Natural killer cell (primary cell): ENCODE measurements around the gene OAS1. TPM values are rescaled to one million over a fixed set of nuclear protein-coding genes. Genes with fewer than 3 reads are reported as not detected.

Experiments
- ATAC-seq, 3 donors: fragments of 150-1000 bp in 2 of 3; fragments of 200-7000 bp in 1 of 3; cut with Tn5 transposase; 1 replicate in 1 of 3; 2 replicates in 2 of 3; pipeline ENCODE4 v1.10.0; 2021; ENCODE audit warnings: mild to moderate bottlenecking in 2 of 3, moderate library complexity in 2 of 3
- DNase-seq, 2 donors: peaks; one replicate each; pipeline versions ENCODE4 v3.0.0 to v3.0.0-alpha.2; 2013 to 2021; ENCODE audit warnings: mixed read lengths in 1 of 2
- H3K27ac ChIP-seq: one replicate; pipeline ENCODE4 v1.5.1; 2013; ENCODE audit warnings: mild to moderate bottlenecking, low read length
- H3K27me3 ChIP-seq: one replicate; pipeline ENCODE4 v1.6.1; 2013; ENCODE audit warnings: low read length; ENCODE audit not compliant: control insufficient read depth, insufficient read depth
- H3K36me3 ChIP-seq: one replicate; pipeline ENCODE4 v1.6.1; 2013; ENCODE audit warnings: low read length; ENCODE audit not compliant: control insufficient read depth, insufficient read depth
- H3K4me1 ChIP-seq: one replicate; pipeline ENCODE4 v1.6.1; 2013; ENCODE audit warnings: low read length; ENCODE audit not compliant: control insufficient read depth, insufficient read depth
- H3K4me3 ChIP-seq: one replicate; pipeline ENCODE4 v1.5.1; 2013; ENCODE audit warnings: low read length
- H3K9me3 ChIP-seq: one replicate; pipeline ENCODE4 v1.6.1; 2013; ENCODE audit warnings: low read length; ENCODE audit not compliant: control insufficient read depth, insufficient read depth
- H3K27ac Mint-ChIP-seq, 2 donors: one replicate each; pipeline ENCODE4 v1.8.0; 2022; ENCODE audit warnings: mild to moderate bottlenecking in 2 of 2, mixed read lengths in 2 of 2, moderate library complexity in 1 of 2
- H3K27me3 Mint-ChIP-seq, 2 donors: one replicate each; pipeline ENCODE4 v1.8.0; 2022; ENCODE audit warnings: low read depth in 2 of 2, mixed read lengths in 2 of 2
- H3K36me3 Mint-ChIP-seq: one replicate; pipeline ENCODE4 v1.8.0; 2022; ENCODE audit warnings: mixed read lengths
- H3K4me1 Mint-ChIP-seq, 2 donors: one replicate each; pipeline ENCODE4 v1.8.0; 2022; ENCODE audit warnings: mixed read lengths in 2 of 2
- H3K4me3 Mint-ChIP-seq: one replicate; pipeline ENCODE4 v1.8.0; 2022; ENCODE audit warnings: mild to moderate bottlenecking, moderate library complexity, mixed read lengths
- H3K9me3 Mint-ChIP-seq, 2 donors: one replicate each; pipeline ENCODE4 v1.8.0; 2022; ENCODE audit warnings: mixed read lengths in 2 of 2
- CTCF ChIP-seq: fragments of 200-600 bp; IDR thresholded peaks from one replicate; pipeline ENCODE4 v1.8.0; 2022; ENCODE audit warnings: antibody characterized with exemption
- WGBS: methylation state at CpG from one replicate; pipeline ENCODE4 v1.1.7; 2013; ENCODE audit warnings: missing lambda C conversion rate; ENCODE audit not compliant: insufficient coverage; 5-methylcytosine and 5-hydroxymethylcytosine counted together
- intact Hi-C: fragments of 100-400 bp; cut with micrococcal nuclease; formaldehyde crosslinking; loops from one replicate; pipeline ENCODE4 v1.14.2; 2022
- total RNA-seq, 4 donors: library from RNA; stranded (reverse); fragments of 120-200 nt in 1 of 4; gene quantifications; one replicate each; pipeline versions ENCODE4 v1.2.3 to v1.2.4, GENCODE V29; 2013 to 2022

The OAS1 gene
- total RNA-seq, 3 donors from 2014 or later (not counting 1 experiment from before 2014, with no cell fraction given), result 12.4 to 21.1 (median 16.5) TPM

GRCh38 chr12:112881602-112882001 lies 25.2 kb upstream of the OAS1 start:
- H3K27me3 ChIP-seq, result peaks cover 3% of the 10 kb centered on the region
- no peak for ATAC-seq
- intact Hi-C loops, result no loop called here
- no peak overlapping the region for H3K4me3 ChIP-seq
- no peak for DNase-seq
- no peaks in the 10 kb centered on the region for H3K9me3 Mint-ChIP-seq
- H3K4me3 Mint-ChIP-seq, result no peak overlapping the region
- no peaks in the 10 kb centered on the region for H3K36me3 Mint-ChIP-seq
- H3K36me3 ChIP-seq, result no peaks in the 10 kb centered on the region
- no peaks in the 10 kb centered on the region for H3K9me3 ChIP-seq
- no peak for TF ChIP-seq CTCF
- no peak overlapping the region for H3K27ac ChIP-seq
- no peaks in the 10 kb centered on the region for H3K4me1 Mint-ChIP-seq
- 67% methylated on average over 6 of the region's 6 CpGs for WGBS
- no peaks in the 10 kb centered on the region for H3K4me1 ChIP-seq
- H3K27me3 Mint-ChIP-seq, result peaks cover 14 to 67% of the 10 kb centered on the region in 2 donors
- no peak overlapping the region for H3K27ac Mint-ChIP-seq

GRCh38 chr12:112885236-112885635 lies 21.5 kb upstream of the OAS1 start:
- Histone ChIP-seq H3K27me3 (peaks cover 2% of the 10 kb centered on the region), H3K36me3 (no peaks in the 10 kb centered on the region), H3K9me3 (no peaks in the 10 kb centered on the region), H3K4me1 (no peaks in the 10 kb centered on the region), H3K27ac (no peak overlapping the region), H3K4me3 (no peak overlapping the region)
- H3K36me3 Mint-ChIP-seq, result no peaks in the 10 kb centered on the region
- H3K4me1 Mint-ChIP-seq, result no peaks in the 10 kb centered on the region
- H3K9me3 Mint-ChIP-seq, result no peaks in the 10 kb centered on the region
- H3K27ac Mint-ChIP-seq, result no peak overlapping the region
- no peak for TF ChIP-seq CTCF
- no peak for ATAC-seq
- WGBS, result 60% methylated on average over 2 of the region's 2 CpGs
- H3K27me3 Mint-ChIP-seq, result peaks cover 11 to 43% of the 10 kb centered on the region in 2 donors
- no peak for DNase-seq
- no peak overlapping the region for H3K4me3 Mint-ChIP-seq
- intact Hi-C loops, result no loop called here

GRCh38 chr12:112887550-112887949 lies 19.2 kb upstream of the OAS1 start:
- no peak for ATAC-seq
- no peak overlapping the region for H3K27ac ChIP-seq
- no peaks in the 10 kb centered on the region for H3K9me3 Mint-ChIP-seq
- DNase-seq, result no peak
- no peaks in the 10 kb centered on the region for H3K4me1 Mint-ChIP-seq
- no peak overlapping the region for H3K27ac Mint-ChIP-seq
- intact Hi-C loops, result no loop called here
- H3K4me3 Mint-ChIP-seq, result no peak overlapping the region
- H3K36me3 ChIP-seq, result no peaks in the 10 kb centered on the region
- WGBS, result 25% methylated on average over 2 of the region's 2 CpGs
- no peaks in the 10 kb centered on the region for H3K4me1 ChIP-seq
- H3K27me3 Mint-ChIP-seq, result peaks cover 11 to 28% of the 10 kb centered on the region in 2 donors
- peaks cover 2% of the 10 kb centered on the region for H3K27me3 ChIP-seq
- no peaks in the 10 kb centered on the region for H3K9me3 ChIP-seq
- no peaks in the 10 kb centered on the region for H3K36me3 Mint-ChIP-seq
- no peak for TF ChIP-seq CTCF
- H3K4me3 ChIP-seq, result no peak overlapping the region
